Measurements from ENCODE around the gene PPP1CC. TPM values are rescaled to one million over a fixed set of nuclear protein-coding genes. Genes with fewer than 3 reads are reported as not detected.
"Not testable (repeated sequence)": the region's sequence is repeated elsewhere in the genome, so short reads cannot be mapped to it uniquely, and the experiment has no call there.

Gene PPP1CC
- total RNA-seq, 1 donor from 2014 or later, result 288 TPM

DNA sequence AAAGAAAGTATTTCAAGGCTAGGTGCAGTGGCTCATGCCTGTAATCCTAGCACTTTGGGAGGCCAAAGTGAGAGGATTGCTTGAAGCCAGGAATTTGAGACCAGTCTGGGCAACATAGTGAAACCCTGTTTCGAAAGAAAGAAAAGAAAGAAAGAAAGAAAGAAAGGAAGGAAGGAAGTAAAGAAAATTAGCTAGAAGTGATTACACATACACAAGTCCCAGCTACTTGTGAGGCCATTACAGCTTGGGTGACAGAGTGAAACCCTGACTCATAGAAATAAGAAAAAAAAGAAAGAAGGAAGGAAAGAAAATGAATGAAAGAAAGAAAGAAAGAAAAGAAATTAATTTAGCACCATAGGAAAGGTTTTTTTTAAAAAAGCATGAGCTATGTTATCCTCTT, 33.3 kb upstream of the PPP1CC start:
- H3K4me3 Mint-ChIP-seq, result no peak overlapping the region
- no peak for DNase-seq (ENCODE audit: low read depth, low spot score)
- H3K9me3 Mint-ChIP-seq, result peaks cover 2% of the 10 kb centered on the region
- H3K4me1 Mint-ChIP-seq, result peaks cover 7% of the 10 kb centered on the region
- TF ChIP-seq, protein P1, sequence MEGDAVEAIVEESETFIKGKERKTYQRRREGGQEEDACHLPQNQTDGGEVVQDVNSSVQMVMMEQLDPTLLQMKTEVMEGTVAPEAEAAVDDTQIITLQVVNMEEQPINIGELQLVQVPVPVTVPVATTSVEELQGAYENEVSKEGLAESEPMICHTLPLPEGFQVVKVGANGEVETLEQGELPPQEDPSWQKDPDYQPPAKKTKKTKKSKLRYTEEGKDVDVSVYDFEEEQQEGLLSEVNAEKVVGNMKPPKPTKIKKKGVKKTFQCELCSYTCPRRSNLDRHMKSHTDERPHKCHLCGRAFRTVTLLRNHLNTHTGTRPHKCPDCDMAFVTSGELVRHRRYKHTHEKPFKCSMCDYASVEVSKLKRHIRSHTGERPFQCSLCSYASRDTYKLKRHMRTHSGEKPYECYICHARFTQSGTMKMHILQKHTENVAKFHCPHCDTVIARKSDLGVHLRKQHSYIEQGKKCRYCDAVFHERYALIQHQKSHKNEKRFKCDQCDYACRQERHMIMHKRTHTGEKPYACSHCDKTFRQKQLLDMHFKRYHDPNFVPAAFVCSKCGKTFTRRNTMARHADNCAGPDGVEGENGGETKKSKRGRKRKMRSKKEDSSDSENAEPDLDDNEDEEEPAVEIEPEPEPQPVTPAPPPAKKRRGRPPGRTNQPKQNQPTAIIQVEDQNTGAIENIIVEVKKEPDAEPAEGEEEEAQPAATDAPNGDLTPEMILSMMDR (conservative IDR thresholded peaks at IDR 0.05), result no peak
- H3K27me3 Mint-ChIP-seq (ENCODE audit: low read depth), result no peaks in the 10 kb centered on the region
- peaks cover 3% of the 10 kb centered on the region for H3K36me3 Mint-ChIP-seq (ENCODE audit: low read depth)
- peak overlapping the region; percentile 36 for H3K27ac Mint-ChIP-seq (ENCODE audit: unreplicated experiment)

DNA sequence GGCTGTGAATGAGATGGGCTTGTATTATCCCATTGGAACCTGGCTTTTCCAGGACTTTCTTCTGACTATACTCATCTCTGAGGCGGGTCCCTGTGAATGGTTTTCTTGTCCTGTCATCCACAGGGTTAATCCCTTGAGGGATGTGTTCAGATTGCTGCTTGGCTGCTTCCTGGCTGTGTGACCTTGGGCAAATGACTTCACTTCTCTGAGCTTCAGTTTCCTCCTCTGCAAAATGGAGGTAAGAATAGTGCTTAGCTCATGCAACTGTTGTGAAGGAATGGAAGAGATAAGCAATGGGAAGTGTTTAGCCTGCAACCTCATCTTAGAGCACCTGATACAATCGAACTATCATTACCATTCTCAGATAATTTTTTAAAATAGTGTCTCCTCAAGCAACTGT, 32.1 kb upstream of the PPP1CC start:
- Mint-ChIP-seq H3K27ac (ENCODE audit: unreplicated experiment) (no peak overlapping the region), H3K4me1 (peaks cover 7% of the 10 kb centered on the region), H3K9me3 (peaks cover 2% of the 10 kb centered on the region), H3K4me3 (no peak overlapping the region), H3K27me3 (ENCODE audit: low read depth) (no peaks in the 10 kb centered on the region), H3K36me3 (ENCODE audit: low read depth) (peaks cover 3% of the 10 kb centered on the region)
- no peak for DNase-seq (ENCODE audit: low read depth, low spot score)
- TF ChIP-seq, protein P1 (conservative IDR thresholded peaks at IDR 0.05), result no peak

DNA sequence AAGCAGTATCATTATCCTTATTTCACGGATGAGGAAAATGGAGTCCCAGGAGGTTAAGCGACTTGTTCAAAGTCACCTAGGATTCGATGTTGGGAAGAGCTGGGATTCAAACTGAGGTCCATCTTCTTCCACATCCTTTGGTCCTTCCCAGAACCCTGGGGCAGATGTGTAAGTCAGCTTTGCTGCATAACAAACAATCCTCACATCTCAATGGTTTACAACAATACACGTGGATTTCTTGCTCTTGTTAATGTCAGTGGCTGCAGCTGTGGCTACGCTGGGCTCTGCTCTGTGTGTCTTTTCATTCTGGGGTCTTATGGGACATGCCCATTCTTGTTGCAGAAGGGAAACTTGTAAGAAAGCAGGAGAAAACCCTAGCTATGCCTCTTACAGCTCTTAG, 26.3 kb upstream of the PPP1CC start:
- Mint-ChIP-seq H3K36me3 (ENCODE audit: low read depth) (peaks cover 3% of the 10 kb centered on the region), H3K27me3 (ENCODE audit: low read depth) (no peaks in the 10 kb centered on the region), H3K4me3 (no peak overlapping the region), H3K27ac (ENCODE audit: unreplicated experiment) (no peak overlapping the region), H3K9me3 (peaks cover 2% of the 10 kb centered on the region), H3K4me1 (peaks cover 7% of the 10 kb centered on the region)
- TF ChIP-seq, protein P1 (conservative IDR thresholded peaks at IDR 0.05), result no peak
- no peak for DNase-seq (ENCODE audit: low read depth, low spot score)

DNA sequence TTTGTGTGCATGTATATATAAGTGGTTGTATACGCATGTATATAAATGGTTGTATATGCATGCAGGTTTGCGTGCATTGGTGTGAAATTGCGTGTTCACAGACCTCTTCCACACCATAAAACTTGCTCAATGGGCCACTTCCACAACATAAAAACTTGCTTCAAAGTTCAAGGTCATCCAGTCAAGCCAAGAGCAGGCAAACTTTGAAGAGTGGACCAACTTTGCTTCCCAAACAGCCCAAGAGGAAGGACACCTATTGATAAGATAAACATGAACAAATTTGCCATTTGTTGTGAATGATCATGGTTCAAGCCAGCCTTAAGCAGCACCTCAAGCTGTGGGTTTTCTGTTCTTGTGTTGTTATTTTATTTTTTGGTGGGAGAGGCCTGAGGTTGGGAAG, 25.2 kb upstream of the PPP1CC start:
- H3K4me1 Mint-ChIP-seq, result peaks cover 4% of the 10 kb centered on the region
- H3K36me3 Mint-ChIP-seq (ENCODE audit: low read depth), result peaks cover 3% of the 10 kb centered on the region
- TF ChIP-seq, protein P1 (conservative IDR thresholded peaks at IDR 0.05), result no peak
- no peak overlapping the region for H3K4me3 Mint-ChIP-seq
- no peaks in the 10 kb centered on the region for H3K27me3 Mint-ChIP-seq (ENCODE audit: low read depth)
- no peak for DNase-seq (ENCODE audit: low read depth, low spot score)
- peaks cover 2% of the 10 kb centered on the region for H3K9me3 Mint-ChIP-seq
- H3K27ac Mint-ChIP-seq (ENCODE audit: unreplicated experiment), result no peak overlapping the region

DNA sequence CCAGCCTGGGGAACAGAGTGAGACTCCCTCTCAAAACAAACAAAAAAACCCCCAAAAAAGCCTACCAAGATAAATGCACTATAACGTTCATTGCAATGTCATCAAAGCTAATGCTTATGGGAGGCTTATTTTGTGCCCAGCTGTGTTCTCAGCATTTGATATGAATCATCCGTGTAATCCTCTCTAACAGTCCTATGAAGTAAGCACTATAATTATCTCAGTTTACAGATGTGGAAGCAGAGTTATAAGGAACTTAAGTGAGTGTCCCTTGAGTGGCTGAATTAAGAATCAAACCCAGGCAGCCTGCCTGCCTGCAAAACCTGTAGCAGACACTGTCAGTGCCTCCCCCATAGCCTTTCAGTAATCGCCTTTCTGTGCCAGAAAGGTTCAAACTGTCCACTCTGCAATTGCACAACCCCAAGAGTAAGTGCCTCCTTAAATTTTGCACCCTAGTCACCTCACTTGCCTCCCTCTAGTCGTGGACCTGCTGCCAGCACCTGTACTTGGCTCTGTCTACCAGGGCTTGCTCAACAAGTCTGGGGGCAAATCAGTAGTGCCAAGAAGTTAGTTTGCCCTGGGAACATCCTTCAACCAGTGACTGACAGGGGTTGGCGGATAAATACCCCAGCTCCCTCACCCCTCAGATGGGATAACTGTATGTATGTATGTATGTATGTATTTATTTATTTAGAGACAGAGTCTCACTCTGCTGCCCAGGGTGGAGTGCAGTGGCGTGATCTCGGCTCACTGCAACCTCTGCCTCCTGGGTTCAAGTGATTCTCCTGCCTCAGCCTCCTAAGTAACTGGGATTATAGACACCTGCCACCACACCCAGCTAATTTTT, 23.8 kb upstream of the PPP1CC start:
- Mint-ChIP-seq H3K27ac (ENCODE audit: unreplicated experiment) (no peak overlapping the region), H3K9me3 (peaks cover 1% of the 10 kb centered on the region), H3K36me3 (ENCODE audit: low read depth) (peaks cover 2% of the 10 kb centered on the region), H3K27me3 (ENCODE audit: low read depth) (no peaks in the 10 kb centered on the region), H3K4me1 (no peaks in the 10 kb centered on the region), H3K4me3 (no peak overlapping the region)
- TF ChIP-seq, protein P1 (conservative IDR thresholded peaks at IDR 0.05), result no peak
- no peak for DNase-seq (ENCODE audit: low read depth, low spot score)

DNA sequence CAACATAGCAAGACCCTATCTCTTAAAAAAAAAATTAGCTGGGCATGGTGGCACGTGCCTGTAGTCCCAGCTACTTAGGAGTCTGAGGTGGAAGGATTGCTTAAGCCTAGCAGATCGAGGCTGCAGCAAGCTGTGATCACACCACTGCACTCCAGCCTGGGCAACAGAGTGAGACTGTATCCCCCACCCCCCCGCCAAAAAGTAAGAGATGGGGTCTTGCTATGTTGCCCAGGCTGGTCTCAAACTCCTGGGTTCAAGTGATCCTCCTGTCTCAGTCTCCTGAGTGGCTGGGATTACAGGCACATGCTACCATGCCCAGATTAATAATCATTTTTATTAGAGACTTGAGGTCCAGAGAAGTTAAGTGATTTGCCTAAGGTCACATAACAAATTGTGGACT, 22.9 kb upstream of the PPP1CC start:
- H3K9me3 Mint-ChIP-seq; DNase-seq (ENCODE audit: low read depth, low spot score); H3K4me3 Mint-ChIP-seq; H3K27me3 Mint-ChIP-seq (ENCODE audit: low read depth); H3K4me1 Mint-ChIP-seq; H3K36me3 Mint-ChIP-seq (ENCODE audit: low read depth); H3K27ac Mint-ChIP-seq (ENCODE audit: unreplicated experiment): not testable (repeated sequence)

Measured in neural crest cell (in vitro differentiated cells).